Endothelial cell of umbilical vein (primary cell): Measurements from ENCODE around the gene PIBF1. TPM values are rescaled to one million over a fixed set of nuclear protein-coding genes. Genes with fewer than 3 reads are reported as not detected.
A peak's percentile ranks its signal among the peaks of the same experiment; 100 is the strongest.

Experiments
- BruUV-seq: library from RNA; stranded (reverse); fragments of 400-500 nt; replicated peaks from 2 replicates; lab custom pipeline; 2021; lab: Mats Ljungman, UMichigan
- CTCF ChIA-PET: fragments of 300-600, 350-600 bp; sonication (Branson Sonifier 250); formaldehyde crosslinking; loops from one replicate; lab custom pipeline; 2021; ENCODE audit warnings: antibody characterized with exemption, inconsistent platforms; lab: Charles Lee
- POLR2A ChIA-PET: fragments of 300-600, 350-600 bp; sonication (Branson Sonifier 250); formaldehyde crosslinking; loops from one replicate; lab custom pipeline; 2021; ENCODE audit warnings: antibody characterized with exemption, inconsistent platforms; lab: Charles Lee
- DNase-seq: peaks from one replicate; pipeline ENCODE4 v3.0.0-alpha.2; 2011; ENCODE audit warnings: low read depth, low spot score
- FAIRE-seq: peaks from 2 replicates; lab custom pipeline; 2011; peaks lifted over from hg19 to GRCh38; lab: Jason Lieb, UNC
- H2AFZ ChIP-seq: 2 replicates; pipeline ENCODE4 v1.6.0; 2012; ENCODE audit warnings: low read depth, low read length, control low read depth, inconsistent platforms
- H3K27ac ChIP-seq: 2 replicates; pipeline ENCODE4 v1.5.1; 2011; ENCODE audit warnings: low read depth, mild to moderate bottlenecking, control low read depth, low read length, moderate library complexity; ENCODE audit not compliant: insufficient read depth
- H3K27me3 ChIP-seq, 2 experiments: 2 replicates each; pipeline versions ENCODE4 v1.6.0 to v1.6.1; 2011; ENCODE audit warnings: low read length in 2 of 2, mixed read lengths in 1 of 2; ENCODE audit not compliant: control insufficient read depth in 2 of 2, insufficient read depth in 2 of 2
- H3K36me3 ChIP-seq, 2 experiments: 2 replicates in 1 of 2; 3 replicates in 1 of 2; pipeline ENCODE4 v1.5.1; 2011; ENCODE audit warnings: low read length in 2 of 2, mild to moderate bottlenecking in 1 of 2, moderate library complexity in 1 of 2; ENCODE audit not compliant: control insufficient read depth in 2 of 2, insufficient read depth in 2 of 2; ENCODE audit errors: extremely low read depth in 1 of 2
- H3K4me1 ChIP-seq: 3 replicates; pipeline ENCODE4 v1.5.1; 2011; ENCODE audit warnings: mild to moderate bottlenecking, low read length; ENCODE audit not compliant: control insufficient read depth, insufficient read depth; ENCODE audit errors: extremely low read depth
- H3K4me2 ChIP-seq: 2 replicates; pipeline ENCODE4 v1.6.1; 2011; ENCODE audit warnings: low read length, control low read depth, mixed read lengths; ENCODE audit not compliant: insufficient read depth
- H3K4me3 ChIP-seq, 3 experiments: fragments of 200-600 bp in 1 of 3; sonication (generic), shearing (Covaris generic) in 1 of 3; replicated peaks in 1 of 3; 2 replicates each; pipeline ENCODE4 v1.5.1; 2011 to 2016; ENCODE audit warnings: control low read depth in 3 of 3, low read length in 3 of 3, mild to moderate bottlenecking in 2 of 3, inconsistent platforms in 1 of 3, low read depth in 1 of 3, moderate library complexity in 1 of 3; ENCODE audit not compliant: insufficient read depth in 1 of 3
- H3K79me2 ChIP-seq: 2 replicates; pipeline ENCODE4 v1.6.0; 2012; ENCODE audit warnings: low read length, inconsistent platforms; ENCODE audit not compliant: control insufficient read depth, insufficient read depth
- H3K9ac ChIP-seq: replicated peaks from 2 replicates; pipeline ENCODE3; 2011; ENCODE audit warnings: low read length, control low read depth; ENCODE audit not compliant: insufficient read depth; ENCODE audit errors: extremely low read depth
- H3K9me1 ChIP-seq: replicated peaks from 3 replicates; pipeline ENCODE4 v1.6.0; 2011; ENCODE audit warnings: mild to moderate bottlenecking, low read length; ENCODE audit not compliant: control insufficient read depth, insufficient read depth; ENCODE audit errors: extremely low read depth
- H3K9me3 ChIP-seq: replicated peaks from 2 replicates; pipeline ENCODE4 v1.5.1; 2012; ENCODE audit warnings: low read length, inconsistent platforms; ENCODE audit not compliant: control insufficient read depth, insufficient read depth
- H4K20me1 ChIP-seq: replicated peaks from 2 replicates; pipeline ENCODE3; 2011; ENCODE audit warnings: mild to moderate bottlenecking, low read length; ENCODE audit not compliant: control insufficient read depth, insufficient read depth; ENCODE audit errors: extremely low read depth
- EZH2 ChIP-seq: IDR thresholded peaks from 2 replicates; pipeline ENCODE4 v1.6.1; 2012; ENCODE audit warnings: borderline replicate concordance, low read depth, mild to moderate bottlenecking, moderate library complexity, low read length, inconsistent platforms; ENCODE audit not compliant: severe bottlenecking
- FOS ChIP-seq: IDR thresholded peaks from 2 replicates; pipeline ENCODE4 v1.6.1; 2011; ENCODE audit warnings: mild to moderate bottlenecking, low read length, moderate library complexity, borderline replicate concordance; ENCODE audit not compliant: insufficient read depth
- GATA2 ChIP-seq: IDR thresholded peaks from 2 replicates; pipeline ENCODE4 v1.7.0; 2011; ENCODE audit warnings: low read depth, mild to moderate bottlenecking, moderate library complexity, mixed read lengths, low read length; ENCODE audit not compliant: insufficient read length, insufficient read depth
- JUN ChIP-seq: IDR thresholded peaks from 2 replicates; pipeline ENCODE4 v1.6.1; 2011; ENCODE audit warnings: borderline replicate concordance, low read depth; ENCODE audit not compliant: insufficient read length, insufficient read depth
- MYC ChIP-seq: IDR thresholded peaks from one replicate; pipeline ENCODE4 v1.6.1; 2011; ENCODE audit warnings: mild to moderate bottlenecking, low read depth, low read length
- POLR2A ChIP-seq: IDR thresholded peaks from 2 replicates; pipeline ENCODE4 v1.6.1; 2012; ENCODE audit warnings: low read depth, mild to moderate bottlenecking, control low read depth, low read length
- POLR2AphosphoS5 ChIP-seq: IDR thresholded peaks from 2 replicates; pipeline ENCODE4 v1.6.1; 2012; ENCODE audit warnings: low read depth, mild to moderate bottlenecking, control low read depth, low read length, moderate library complexity; ENCODE audit not compliant: insufficient read depth
- dilution Hi-C: fragments of 300-500 bp; cut with MboI; formaldehyde crosslinking; loops from one replicate; pipeline ENCODE4 v1.15.0; 2019; ENCODE audit warnings: low sequenced_read_pairs; ENCODE audit not compliant: extremely low pct_ligation_motif_present
- intact Hi-C: fragments of 100-400 bp; cut with micrococcal nuclease; formaldehyde crosslinking; loops from one replicate; pipeline ENCODE4 v1.10.0; 2022
- polyA plus RNA-seq, 4 experiments: library from polyadenylated mRNA; depleted of rRNA in 3 of 4; stranded (reverse) in 3 of 4; unstranded in 1 of 4; fragments of >200 nt; gene quantifications; 2 replicates each; pipeline versions ENCODE4 v1.2.1 to v1.2.3, GENCODE V29; 2011 to 2012; ENCODE audit warnings: missing spikeins in 1 of 4
- total RNA-seq: library from RNA; stranded (reverse); gene quantifications from 2 replicates; pipeline ENCODE4 v1.2.3, GENCODE V29; 2021
- TF ChIP-seq, protein P1 (sequence below): IDR thresholded peaks from 2 replicates; pipeline ENCODE4 v1.6.1; 2011; ENCODE audit not compliant: insufficient read depth, insufficient read length
- TF ChIP-seq, protein P2 (sequence below), 2 donors: IDR thresholded peaks; 1 replicate in 1 of 2; 2 replicates in 1 of 2; pipeline ENCODE4 v1.5.1; 2011; ENCODE audit warnings: low read length in 2 of 2, mild to moderate bottlenecking in 2 of 2, moderate library complexity in 2 of 2, control low read depth in 1 of 2, inconsistent platforms in 1 of 2, low read depth in 1 of 2; ENCODE audit not compliant: insufficient read depth in 1 of 2; ENCODE audit errors: extremely low read depth in 1 of 2

Gene PIBF1
- total and polyA plus RNA-seq, 2 donors (not counting 3 experiments of a cell fraction or from before 2014, with no cell fraction given) = 1.4 to 18.4 TPM

DNA sequence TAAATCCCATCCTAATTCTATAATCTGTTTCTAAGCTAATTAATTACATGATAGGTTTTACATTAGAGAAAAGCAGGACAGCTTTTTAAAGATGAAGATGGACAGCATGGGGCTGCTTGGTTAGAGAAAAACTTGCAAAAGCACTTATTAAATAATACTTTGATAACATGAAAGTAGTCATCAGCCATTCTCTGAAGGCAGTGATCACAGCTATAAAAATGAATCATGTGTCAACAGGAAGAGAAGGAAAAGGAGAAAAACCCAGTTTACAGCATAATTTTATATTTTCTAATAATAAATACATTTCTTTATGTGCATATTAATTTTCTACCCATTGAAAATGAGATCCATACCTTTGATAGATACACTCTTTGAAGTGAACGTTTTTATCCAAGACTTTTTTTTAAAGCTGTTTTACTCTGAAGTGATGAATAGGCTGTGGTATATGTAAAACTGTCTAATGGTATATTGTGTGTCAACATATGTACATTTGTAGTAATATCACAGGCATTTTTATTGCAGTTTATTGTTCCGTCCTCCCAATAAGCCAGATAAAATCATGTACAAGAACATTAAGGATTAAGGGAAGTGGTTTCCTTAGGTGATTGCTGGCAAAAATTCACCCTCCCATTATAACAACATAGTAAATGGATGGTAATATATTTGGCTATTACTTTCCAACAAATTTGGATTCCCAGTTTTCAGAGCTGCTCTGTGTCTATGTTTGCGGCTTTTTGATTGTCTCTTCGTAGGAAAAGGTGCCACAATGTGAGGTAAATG is 275.5 kb downstream of the PIBF1 start:
- no peak overlapping the region for H3K9ac ChIP-seq
- H2AFZ ChIP-seq = no peak overlapping the region
- ChIA-PET CTCF (interaction anchor here (1.2 to 1.4 kb wide), 2 partner anchors 22 to 80 kb away, joined by 3 read pairs; no protein-coding TSS in a partner anchor), POLR2A (no interaction called here)
- no peaks in the 10 kb centered on the region for H3K9me3 ChIP-seq
- intact Hi-C loops = loop anchor here (1.0 to 5.0 kb wide), 4 partner anchors 33 to 619 kb away; partner anchors contain the start of gene DIS3
- H3K36me3 ChIP-seq = no peaks in the 10 kb centered on the region
- TF ChIP-seq, protein P1, sequence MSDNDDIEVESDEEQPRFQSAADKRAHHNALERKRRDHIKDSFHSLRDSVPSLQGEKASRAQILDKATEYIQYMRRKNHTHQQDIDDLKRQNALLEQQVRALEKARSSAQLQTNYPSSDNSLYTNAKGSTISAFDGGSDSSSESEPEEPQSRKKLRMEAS = no peak
- TF ChIP-seq FOS (no peak), POLR2AphosphoS5 (no peak), GATA2 (no peak), JUN (no peak), MYC (no peak)
- H3K9me1 ChIP-seq = no peaks in the 10 kb centered on the region
- H4K20me1 ChIP-seq = no peaks in the 10 kb centered on the region
- no peak for DNase-seq
- H3K27ac ChIP-seq = no peak overlapping the region
- no peak for FAIRE-seq
- H3K4me2 ChIP-seq = no peak overlapping the region
- no peaks in the 10 kb centered on the region for H3K27me3 ChIP-seq
- no peak overlapping the region for H3K4me3 ChIP-seq
- peaks cover 37% of the 10 kb centered on the region for H3K4me1 ChIP-seq
- no TSS peak for BruUV-seq
- dilution Hi-C loops = no loop called here
- no peaks in the 10 kb centered on the region for H3K79me2 ChIP-seq

DNA sequence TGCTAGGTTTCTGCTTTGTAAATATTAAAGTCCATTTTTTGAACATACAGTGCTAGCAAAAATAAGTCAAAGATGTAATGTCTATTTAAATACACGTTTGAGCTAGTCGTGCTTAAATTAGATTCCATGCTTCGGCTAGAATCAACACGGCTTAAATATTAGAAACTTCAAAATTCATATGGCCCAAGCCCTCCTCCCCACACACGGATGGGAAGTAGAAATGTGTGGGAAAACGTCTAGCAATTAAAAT is 276.1 kb downstream of the PIBF1 start:
- H3K79me2 ChIP-seq = no peaks in the 10 kb centered on the region
- no peak for FAIRE-seq
- H3K9ac ChIP-seq = no peak overlapping the region
- no peak overlapping the region for H3K4me3 ChIP-seq
- peak overlapping the region; percentile 79 for H3K4me2 ChIP-seq
- H4K20me1 ChIP-seq = no peaks in the 10 kb centered on the region
- H3K9me3 ChIP-seq = no peaks in the 10 kb centered on the region
- no TSS peak for BruUV-seq
- H3K27me3 ChIP-seq = no peaks in the 10 kb centered on the region
- DNase-seq = no peak
- no peaks in the 10 kb centered on the region for H3K9me1 ChIP-seq
- no peak overlapping the region for H2AFZ ChIP-seq
- H3K36me3 ChIP-seq = no peaks in the 10 kb centered on the region
- CTCF ChIA-PET = interaction anchor here (1.2 kb wide), 2 partner anchors 80 to 83 kb away, joined by 3 read pairs; no protein-coding TSS in a partner anchor
- intact Hi-C loops (loop anchor here (1.0 to 5.0 kb wide), 4 partner anchors 32 to 619 kb away; partner anchors contain the start of gene DIS3), dilution Hi-C loops (no loop called here)
- H3K4me1 ChIP-seq = peaks cover 37% of the 10 kb centered on the region
- POLR2A ChIA-PET = interaction anchor here (0.6 kb wide), 2 partner anchors 31 to 140 kb away, joined by 4 to 5 read pairs; no protein-coding TSS in a partner anchor
- no peak for TF ChIP-seq JUN
- no peak for TF ChIP-seq MYC
- TF ChIP-seq EZH2 = no peak
- TF ChIP-seq, protein P2, sequence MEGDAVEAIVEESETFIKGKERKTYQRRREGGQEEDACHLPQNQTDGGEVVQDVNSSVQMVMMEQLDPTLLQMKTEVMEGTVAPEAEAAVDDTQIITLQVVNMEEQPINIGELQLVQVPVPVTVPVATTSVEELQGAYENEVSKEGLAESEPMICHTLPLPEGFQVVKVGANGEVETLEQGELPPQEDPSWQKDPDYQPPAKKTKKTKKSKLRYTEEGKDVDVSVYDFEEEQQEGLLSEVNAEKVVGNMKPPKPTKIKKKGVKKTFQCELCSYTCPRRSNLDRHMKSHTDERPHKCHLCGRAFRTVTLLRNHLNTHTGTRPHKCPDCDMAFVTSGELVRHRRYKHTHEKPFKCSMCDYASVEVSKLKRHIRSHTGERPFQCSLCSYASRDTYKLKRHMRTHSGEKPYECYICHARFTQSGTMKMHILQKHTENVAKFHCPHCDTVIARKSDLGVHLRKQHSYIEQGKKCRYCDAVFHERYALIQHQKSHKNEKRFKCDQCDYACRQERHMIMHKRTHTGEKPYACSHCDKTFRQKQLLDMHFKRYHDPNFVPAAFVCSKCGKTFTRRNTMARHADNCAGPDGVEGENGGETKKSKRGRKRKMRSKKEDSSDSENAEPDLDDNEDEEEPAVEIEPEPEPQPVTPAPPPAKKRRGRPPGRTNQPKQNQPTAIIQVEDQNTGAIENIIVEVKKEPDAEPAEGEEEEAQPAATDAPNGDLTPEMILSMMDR (IDR thresholded peaks at IDR 0.05; ENCODE audit: extremely low read depth in 1 of 2, insufficient read depth in 1 of 2, low read depth in 1 of 2, low read length in 2 of 2) = no peak
- TF ChIP-seq FOS = no peak
- no peak for TF ChIP-seq POLR2A
- TF ChIP-seq POLR2AphosphoS5 = no peak
- TF ChIP-seq, protein P1 = no peak
- H3K27ac ChIP-seq = no peak overlapping the region
